Femur (tissue), 1 donor: ENCODE data around the gene RNF31.

ENCODE experiments used
- DNase-seq: peaks from one replicate; pipeline ENCODE4 v3.0.0-alpha.2; 2017

The RNF31 gene

GRCh38 chr14:24138396-24139271, 8.7 kb upstream of the RNF31 start:
- no peak for DNase-seq

- DNase-seq, result no peak
These were observed 7.9 kb upstream of the RNF31 start for GRCh38 chr14:24139272-24139934.

- DNase-seq, result peak; percentile 100
These were observed 6.0 kb upstream of the RNF31 start, which contains the start of gene EMC9 for GRCh38 chr14:24141097-24141880. EMC9 (minus strand) TSS chr14:24141591; CDS start chr14:24141304, 287 bp downstream.

- DNase-seq, result no peak
These were observed 3.8 kb upstream of the RNF31 start for GRCh38 chr14:24143511-24143910.

GRCh38 chr14:24144451-24144850, 2.8 kb upstream of the RNF31 start:
- DNase-seq, result no peak

GRCh38 chr14:24145219-24145618, 2.1 kb upstream of the RNF31 start:
- DNase-seq, result no peak

GRCh38 chr14:24145690-24146452, 1.4 kb upstream of the RNF31 start:
- DNase-seq, result no peak

GRCh38 chr14:24146453-24146977, 783 bp upstream of the RNF31 start, which contains the start of gene PSME2:
PSME2 (minus strand) TSS chr14:24146610; CDS start chr14:24146581, 29 bp downstream.
- DNase-seq, result peak; percentile 97

- no peak for DNase-seq
These were observed 597 bp downstream of the RNF31 start for GRCh38 chr14:24147761-24148428.

- no peak for DNase-seq
These were observed 2.1 kb downstream of the RNF31 start for GRCh38 chr14:24149302-24149969.

- peak; percentile 14 for DNase-seq
These were observed 2.8 kb downstream of the RNF31 start for GRCh38 chr14:24150061-24150460.

GRCh38 chr14:24150567-24150966, 3.3 kb downstream of the RNF31 start:
- DNase-seq, result no peak

- DNase-seq, result no peak
These were observed 3.7 kb downstream of the RNF31 start for GRCh38 chr14:24150993-24151392.

- DNase-seq, result peak; percentile 17
These were observed 4.2 kb downstream of the RNF31 start for GRCh38 chr14:24151404-24152080.

- no peak for DNase-seq
These were observed 7.8 kb downstream of the RNF31 start for GRCh38 chr14:24155100-24155499.

- DNase-seq, result no peak
These were observed 9.5 kb downstream of the RNF31 start for GRCh38 chr14:24156840-24157239.

- no peak for DNase-seq
These were observed 10.0 kb downstream of the RNF31 start for GRCh38 chr14:24157331-24157730.

- no peak for DNase-seq
These were observed 12.6 kb downstream of the RNF31 start for GRCh38 chr14:24159777-24160498.

- DNase-seq, result no peak
These were observed 13.2 kb downstream of the RNF31 start for GRCh38 chr14:24160499-24160849.
